Islet precursor cell (in vitro differentiated cells): ENCODE results near the gene GALNT9.
A peak's percentile ranks its signal among the peaks of the same experiment; 100 is the strongest.

ENCODE experiments used
- DNase-seq: peaks from one replicate; pipeline ENCODE4 v3.0.0-alpha.2; 2018

Gene GALNT9

DNA sequence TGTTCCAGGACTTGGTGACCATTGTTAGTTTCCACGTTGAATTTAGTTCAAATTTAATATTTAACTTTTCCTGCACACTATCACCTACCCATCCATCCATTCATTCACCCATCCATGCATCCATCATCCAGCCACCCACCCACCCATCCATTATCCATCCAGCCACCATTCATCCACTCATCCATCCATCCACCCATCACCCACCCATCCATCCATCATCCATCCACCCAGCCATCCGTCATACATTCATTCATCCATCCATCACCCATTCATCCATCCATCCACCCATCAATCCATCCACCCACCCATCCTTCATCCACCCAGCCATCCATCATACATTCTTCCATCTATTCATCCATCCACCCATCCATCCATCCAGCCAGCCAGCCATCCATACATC is 163.3 kb downstream of the GALNT9 start:
- DNase-seq = no peak

DNA sequence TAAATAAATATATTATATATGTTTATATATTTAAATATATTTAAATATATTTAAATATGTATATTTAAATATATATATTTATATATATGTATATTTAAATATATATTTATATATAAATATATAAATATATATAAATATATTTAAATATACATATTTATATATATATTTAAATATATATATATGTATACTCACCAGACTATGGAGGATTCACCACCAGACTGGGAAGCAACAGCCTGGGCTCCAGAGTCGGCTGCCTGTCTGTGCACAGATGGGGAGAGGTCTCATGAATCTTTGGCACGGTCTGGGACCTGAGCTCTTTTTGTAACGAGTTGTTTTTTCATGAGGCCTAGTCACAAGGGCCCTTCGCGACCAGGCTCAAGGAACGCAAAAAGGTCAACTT is 163.8 kb downstream of the GALNT9 start:
- DNase-seq = no peak

DNA sequence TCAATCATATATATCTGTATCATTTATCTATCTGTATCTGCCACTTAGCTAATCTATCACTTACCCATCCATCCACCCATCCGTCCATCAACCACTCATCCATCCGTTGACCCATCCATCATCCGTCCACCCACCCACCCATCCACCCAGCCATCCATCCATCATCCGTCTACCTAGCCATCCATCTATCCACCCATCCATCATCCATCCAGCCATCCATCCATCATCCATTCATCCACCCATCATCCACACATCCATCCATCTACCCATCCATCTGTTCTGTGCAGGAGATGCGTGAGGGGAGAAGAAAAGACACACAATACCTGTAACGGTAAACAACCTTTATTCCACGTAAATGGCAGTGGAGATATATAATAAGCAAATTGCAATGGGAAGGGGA is 165.0 kb downstream of the GALNT9 start:
- DNase-seq = no peak

DNA sequence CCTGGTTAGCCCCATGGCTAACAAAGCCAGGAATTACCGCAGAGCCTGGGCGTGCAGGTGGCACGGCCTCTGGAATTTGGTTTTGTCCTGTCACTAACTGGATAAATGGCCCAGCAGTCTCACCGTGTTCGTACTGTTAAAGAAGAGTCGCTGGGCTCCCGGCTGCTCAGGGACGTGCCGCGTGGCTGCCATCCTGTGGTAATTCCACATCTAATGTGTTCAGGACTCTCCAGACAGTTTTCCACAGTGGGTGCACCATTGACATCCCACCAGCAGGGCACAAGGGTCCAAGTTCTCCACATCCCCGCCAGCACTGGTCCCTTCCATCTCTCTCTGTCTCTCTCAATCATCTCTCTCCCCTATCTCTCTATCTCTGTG is 165.5 kb downstream of the GALNT9 start:
- no peak for DNase-seq

DNA sequence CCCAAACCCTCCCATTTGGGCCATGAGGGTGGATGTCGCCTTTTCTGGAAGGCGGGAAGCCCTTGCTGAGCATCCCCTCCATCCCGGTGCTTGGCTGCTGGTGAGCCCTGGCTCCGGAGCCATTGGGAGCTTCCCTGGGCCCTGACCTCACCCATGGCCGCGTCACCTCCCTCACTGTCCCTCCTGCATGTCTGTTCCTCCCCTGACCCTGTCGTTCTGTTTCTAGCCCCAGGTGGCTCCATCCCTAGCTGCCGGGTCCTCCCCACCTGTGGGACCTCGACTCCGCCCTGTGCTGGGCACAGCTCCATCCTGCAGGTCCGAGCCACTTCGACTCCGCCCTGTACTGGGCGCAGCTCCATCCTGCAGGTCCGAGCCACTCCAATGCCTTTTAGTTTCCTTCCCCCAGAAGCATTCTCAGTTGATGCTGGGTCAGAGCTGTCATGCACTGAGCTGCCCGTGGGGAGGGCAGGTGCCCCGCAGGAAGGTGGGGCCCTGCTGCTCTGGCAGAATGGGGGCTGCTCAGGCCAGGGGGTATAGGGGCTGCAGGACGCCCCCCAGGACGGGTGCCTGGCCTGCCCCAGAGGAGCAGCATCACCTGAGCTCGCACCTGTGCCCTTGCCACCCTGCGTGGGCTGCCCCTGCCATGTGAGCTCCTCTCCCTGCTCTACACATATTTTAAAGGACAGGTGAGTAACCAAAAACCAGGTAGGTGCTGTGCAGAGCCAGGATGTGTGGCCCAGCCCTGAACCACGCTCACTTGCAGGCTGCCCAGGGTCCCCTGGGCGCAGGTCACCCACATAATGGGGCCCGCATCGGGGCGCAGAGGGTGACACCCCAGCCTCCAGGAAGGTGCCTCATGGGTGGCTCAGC is 166.1 kb downstream of the GALNT9 start:
- DNase-seq = no peak

DNA sequence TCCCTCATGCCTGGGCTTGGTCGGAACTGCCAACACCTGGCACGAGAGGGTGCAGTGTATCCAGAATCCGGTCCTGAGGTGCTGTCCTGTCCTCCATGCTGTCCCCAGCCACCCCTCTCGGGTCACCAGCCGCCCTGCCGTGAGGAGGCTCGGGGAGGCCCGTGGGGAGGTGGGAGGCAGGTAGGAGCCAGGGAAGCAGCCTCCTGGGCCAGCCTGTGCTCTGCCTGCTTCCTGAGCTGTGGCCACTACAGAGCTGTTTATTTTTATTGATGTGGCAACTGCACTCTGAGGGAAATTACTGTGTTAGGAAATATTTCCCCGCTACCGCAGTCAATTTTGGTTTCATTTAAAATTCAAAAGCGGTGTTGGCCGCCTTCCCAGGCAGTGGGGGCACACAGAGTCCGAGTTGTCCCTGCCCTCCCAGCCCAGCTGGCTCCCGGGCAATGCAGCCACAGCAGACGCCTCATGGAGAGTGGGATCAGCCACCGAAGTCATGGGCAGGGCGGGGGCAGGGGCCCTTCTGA is 166.8 kb downstream of the GALNT9 start:
- DNase-seq = no peak

DNA sequence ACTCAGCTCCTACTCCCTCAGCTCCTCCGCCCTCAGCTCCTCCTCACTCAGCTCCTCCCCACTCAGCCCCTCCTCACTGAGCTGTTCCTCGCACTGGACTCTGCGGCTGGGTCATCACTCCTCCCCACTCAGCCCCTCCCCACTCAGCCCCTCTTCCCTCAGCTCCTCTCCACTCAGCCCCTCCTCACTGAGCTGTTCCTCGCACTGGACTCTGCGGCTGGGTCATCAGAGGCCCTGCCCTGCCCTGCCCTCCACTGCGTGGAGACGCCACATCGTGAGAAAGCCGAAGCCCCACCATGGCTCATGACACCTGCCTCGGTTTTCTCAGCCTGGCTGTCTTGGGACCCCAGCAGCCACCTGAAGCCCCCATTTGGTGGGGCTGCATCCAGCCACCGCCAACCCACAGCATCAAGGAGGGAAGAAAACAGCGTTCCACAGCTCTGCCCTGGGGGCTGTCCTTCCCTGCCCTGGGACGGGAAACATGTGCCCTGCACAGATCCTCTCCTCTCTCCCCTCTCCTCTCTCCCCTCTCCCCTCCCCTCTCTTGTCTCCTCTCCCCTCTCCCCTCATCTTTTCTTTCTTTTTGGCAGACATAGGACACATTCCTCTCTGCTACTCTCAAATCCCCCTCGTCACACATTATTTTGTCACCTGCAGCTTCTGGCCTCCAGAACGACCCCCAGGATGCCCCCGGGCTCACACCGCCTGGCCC is 167.4 kb downstream of the GALNT9 start:
- no peak for DNase-seq

DNA sequence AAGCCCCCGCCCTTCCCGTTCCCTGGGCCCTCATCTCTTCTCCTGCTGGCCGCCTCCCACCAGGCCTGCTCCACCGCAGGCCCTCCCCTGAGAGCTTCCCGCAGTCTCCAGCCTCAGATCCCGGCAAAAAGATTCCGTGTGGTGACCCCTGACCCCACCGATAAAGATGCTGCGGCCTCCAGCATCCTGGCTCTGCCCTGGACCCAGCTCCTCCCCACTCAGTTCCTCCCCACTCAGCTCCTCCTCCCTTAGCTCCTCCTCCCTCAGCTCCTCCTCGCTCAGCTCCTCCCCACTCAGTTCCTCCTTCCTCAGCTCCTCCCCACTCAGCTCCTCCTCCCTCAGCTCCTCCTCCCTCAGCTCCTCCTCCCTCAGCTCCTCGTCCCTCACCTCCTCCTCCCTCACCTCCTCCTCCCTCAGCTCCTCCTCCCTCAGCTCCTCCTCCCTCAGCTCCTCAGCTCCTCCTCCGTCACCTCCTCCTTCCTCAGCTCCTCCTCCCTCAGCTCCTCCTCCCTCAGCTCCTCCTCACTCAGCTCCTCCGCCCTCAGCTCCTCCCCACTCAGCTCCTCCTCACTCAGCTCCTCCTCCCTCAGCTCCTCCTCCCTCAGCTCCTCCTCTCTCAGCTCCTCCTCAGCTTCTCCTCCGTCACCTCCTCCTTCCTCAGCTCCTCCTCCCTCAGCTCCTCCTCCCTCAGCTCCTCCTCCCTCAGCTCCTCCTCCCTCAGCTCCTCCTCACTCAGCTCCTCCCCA is 168.2 kb downstream of the GALNT9 start:
- no peak for DNase-seq

DNA sequence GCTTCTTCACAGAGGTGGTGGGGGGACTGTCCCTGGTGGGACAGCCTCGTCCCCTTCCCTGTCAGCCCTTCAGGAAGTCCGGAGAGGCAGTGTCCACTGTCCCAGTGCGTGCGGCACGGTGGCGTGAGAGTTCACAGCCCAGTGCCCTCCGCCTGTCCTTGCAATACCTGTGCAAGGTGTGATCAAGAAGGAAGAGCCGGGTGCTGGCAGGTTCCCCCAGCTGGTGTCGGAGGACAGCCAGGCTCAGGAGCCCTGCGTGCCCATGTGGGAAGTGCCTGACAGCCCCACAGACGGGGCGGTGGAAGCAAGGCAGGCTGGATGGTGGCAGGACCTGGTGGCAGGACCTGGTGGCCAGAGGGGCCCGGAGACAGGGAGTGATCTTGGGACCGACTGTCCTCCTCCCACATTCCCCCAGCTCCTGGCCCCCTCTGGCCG is 168.8 kb downstream of the GALNT9 start:
- no peak for DNase-seq

DNA sequence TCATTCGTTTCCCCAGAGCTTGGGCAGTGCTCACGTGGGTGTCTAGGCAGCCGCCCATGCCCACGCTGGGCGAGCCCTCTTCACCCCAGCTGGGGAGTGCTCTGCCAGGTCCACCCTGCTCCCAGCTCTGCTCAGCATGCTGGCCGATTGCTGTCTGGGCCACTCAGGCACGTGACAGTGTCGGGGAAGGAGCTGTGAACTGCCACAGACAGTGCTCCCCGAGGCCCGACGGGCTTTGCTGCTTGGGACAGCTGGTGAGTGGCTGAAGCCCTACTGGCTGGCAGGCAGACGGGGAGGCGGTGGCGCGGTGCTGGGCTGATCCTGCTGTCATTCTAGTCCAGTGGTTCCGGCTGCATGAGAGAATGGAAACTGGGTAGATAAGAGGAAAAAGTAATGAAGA is 169.4 kb downstream of the GALNT9 start:
- DNase-seq = no peak

DNA sequence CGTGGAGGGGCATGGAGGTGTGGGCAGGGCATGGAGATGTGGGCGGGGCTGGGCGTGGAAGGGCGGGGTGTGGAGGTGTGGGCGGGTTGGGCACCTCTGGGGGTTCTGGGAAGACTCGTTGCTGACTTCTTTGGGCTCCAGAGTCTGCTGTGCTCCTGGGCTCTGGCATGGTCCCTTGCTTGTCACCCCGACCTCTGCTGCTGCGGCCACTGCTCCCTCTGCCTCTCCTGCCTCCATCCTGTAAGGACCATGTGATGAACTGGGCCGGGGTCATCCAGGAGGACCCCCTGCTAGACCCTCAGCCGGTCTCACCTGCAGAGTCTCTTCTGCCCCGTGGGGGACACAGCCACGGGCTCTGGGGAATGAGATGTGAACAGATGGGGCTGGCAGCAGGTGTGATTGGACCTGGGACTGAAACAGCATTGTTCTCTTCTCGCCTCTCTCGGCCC is 169.8 kb downstream of the GALNT9 start:
- DNase-seq = no peak

DNA sequence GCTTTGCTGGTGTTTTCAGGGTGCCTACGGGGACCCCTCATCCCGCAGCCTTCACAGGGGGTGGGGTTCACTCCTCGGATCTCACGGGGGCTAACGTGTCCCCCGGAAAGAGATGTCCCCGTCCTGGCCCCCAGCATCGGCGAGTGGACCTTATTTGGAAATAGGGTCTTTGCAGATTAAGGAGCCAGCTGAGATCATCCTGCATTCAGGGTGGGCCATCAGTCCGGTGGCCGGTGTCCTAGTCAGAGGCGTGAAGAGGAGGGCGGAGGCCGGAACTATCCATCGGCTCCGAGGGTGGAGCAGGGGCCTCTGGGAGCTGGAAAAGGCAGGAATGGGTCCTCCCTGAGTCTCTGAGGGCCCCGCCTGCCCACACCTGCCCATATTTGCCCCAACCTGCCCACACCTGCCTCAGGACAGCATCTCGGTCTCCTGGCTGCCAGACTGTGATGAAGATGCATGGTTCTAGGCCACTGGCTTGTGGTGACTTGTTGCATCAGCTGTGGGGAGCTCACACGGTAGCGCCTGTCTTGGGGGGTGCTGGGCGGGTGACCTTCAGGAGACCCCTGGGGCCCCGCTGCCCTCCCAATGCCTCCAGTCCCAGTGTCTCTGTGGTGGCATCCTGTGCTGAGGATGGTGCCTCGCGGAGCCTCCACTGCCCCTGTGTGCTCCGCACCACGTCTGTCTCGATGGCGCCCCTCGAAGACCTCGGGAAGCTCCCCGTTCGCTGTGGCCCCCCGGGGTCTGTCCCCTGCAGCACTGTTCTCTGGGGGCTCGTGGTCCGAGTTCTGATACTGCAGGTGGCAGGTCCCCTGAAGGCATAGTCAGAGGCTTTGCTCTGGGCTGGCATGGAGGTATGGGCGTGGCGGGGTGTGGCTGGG is 170.5 kb downstream of the GALNT9 start:
- DNase-seq = no peak

DNA sequence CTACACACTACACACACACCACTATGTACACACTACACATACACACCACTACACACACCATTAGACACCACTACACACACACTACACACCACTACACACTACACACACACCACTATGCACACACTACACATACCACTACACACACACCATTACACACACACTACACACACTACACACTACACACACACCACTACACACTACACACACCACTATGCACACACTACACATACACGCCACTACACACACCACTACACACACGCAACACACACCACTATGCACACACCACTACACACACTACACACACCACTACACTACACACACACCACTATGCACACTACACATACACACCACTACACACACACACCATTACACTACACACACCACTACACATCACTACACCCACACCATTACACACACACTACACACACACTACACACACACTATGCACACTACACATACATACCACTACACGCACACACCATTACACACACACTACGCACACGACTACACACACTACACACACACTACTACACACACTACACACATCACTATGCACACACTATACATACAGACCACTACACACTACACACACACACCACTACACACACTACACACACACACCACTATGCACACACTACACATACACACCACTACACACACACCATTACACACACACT is 171.5 kb downstream of the GALNT9 start:
- no peak for DNase-seq

DNA sequence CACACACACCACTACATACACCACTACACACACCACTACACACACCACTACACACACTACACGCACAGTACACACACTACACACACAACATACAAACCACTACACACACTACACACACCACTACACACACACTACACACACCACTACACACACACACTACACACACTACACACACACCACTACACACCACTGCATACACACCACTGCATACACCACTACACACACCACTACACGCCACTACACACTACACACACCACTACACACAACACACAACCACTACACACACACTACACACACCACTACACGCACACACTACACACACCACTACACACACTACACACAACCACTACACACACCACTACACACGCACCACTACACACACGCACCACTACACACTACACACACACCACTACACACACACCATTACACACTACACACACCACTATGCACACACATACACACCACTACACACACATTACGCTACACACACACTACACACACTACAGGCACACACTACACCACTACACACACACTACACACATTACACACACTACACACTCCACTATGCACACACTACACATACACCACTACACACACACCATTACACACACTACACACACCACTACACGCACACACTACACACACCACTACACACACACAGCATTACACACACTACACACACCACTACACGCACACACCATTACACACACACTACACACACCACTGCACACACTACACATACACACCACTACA is 172.6 kb downstream of the GALNT9 start:
- DNase-seq = no peak

DNA sequence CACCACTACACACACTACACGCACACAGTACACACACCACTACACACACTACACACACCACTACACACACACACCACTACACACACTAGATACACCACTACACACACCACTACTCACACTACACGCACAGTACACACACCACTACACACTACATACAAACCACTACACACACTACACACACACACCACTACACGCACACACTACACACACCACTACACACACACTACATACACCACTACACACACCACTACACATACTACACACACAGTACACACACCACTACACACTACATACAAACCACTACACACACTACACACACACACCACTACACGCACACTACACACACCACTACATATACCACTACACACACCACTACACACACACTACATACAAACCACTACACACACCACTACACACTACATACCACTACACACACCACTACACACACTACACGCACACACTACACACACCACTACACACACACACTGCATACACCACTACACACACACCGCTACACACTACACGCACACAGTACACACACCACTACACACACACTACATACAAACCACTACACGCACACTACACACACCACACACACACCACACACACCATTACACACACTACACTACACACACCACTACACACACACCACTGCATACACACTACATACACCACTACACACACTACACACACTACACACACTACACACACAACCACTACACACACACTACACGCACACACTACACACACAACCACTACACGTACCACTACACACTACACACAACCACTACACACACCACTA is 173.4 kb downstream of the GALNT9 start:
- DNase-seq = no peak

DNA sequence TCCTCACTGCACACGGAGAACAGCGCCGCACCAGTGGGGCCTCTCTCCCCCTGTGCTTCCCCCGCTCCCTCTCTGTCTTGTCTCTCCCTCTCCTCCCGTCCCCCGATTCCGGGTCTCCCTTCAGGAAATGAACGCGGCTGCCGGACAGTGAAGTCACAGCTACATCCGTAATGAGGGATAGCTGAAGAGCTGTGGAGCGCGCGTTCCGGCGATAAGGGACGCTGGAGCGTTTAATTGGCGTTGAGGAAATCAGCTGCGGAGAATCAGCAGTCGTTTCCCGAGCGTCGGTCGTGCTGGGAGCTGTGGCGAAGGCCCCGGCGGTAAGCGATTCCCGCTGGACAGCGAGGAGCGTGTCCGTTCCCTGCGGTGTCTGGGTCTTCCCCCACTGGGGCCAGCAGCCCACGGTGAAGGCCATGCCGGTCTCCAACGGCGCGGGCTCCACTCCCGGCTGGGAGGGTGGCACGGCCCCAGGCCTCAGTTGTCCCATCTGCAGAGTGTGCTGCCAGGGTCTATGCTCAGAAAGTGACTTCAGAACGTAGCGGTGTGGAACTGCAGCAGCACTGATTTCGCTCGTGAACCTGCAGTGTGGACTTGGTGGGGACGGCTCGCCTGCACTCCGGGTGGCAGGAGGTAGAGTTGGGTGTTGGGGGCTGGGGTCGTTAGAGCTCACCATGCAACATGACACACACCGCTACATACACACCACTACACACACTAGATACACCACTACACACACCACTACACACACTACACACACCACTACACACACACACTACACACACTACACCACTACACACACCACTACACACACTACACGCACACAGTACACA is 174.2 kb downstream of the GALNT9 start:
- no peak for DNase-seq

DNA sequence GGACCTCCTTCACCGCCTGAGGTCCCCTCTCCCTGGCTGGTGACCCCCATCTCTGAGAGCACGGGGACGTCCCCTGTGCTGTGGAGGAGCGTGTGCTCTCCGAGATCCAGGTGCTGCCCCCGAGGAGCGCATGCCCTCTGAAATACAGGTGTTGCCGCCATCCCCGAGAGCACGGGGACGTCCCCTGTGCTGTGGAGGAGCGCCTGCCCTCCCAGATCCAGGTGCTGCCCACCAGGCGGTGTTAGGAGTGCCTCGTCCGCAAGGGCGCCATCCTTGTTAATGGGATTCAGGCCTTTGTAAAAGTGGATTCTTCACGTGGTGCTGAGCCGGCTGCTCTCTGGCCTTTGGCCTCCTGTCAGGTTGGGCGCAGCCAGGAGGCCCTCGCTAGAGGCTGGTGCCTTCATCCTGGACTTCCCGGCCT is 175.0 kb downstream of the GALNT9 start:
- no peak for DNase-seq

DNA sequence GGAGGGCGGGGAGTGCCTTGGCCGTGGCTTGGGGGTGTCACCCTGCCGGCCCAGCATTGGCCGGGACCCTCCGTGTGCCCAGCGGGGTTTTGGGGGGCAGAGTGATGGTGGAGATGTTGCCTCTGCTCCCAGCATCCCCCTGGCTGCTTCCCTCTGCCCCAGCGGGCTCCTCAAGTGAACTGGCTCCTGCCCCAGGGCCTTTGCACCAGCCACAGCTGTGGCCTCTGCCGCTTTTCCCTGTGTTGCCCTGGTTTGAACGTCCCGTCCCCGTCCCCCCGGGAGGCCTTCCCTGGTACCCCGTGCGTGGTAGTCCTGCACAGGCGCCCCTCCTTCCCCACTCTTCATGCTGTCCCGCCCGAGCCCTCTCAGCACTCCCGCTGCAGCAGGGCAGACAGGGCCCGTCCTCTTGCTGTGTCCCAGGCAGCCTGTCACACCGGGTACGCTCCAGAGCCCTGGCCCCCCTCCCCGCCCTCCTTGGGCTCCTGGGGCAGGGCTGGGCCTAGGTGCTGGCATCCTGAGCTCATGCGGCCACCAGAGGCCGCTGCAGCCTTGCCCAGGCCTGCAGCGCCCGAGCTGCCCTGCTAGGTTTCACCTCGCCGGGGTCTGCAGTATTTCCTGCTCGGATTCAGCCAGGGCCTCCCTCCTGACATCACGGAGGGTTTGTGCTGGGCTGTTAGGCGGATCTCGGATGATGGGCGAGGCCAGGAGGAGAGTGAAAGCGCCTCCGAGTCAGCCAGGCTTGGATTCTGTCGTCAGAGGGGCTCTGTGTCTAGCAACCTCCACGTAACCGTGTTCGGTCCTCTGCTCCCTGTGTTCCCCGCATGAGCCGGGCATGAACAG is 175.7 kb downstream of the GALNT9 start:
- peak; percentile 96 for DNase-seq
